Tibial nerve (tissue), 4 donors: ENCODE data around the gene ACBD5. TPM values are rescaled to one million over a fixed set of nuclear protein-coding genes. Genes with fewer than 3 reads are reported as not detected.
"Not testable (repeated sequence)": the region's sequence is repeated elsewhere in the genome, so short reads cannot be mapped to it uniquely, and the experiment has no call there.

Experiments
- DNase-seq, 2 donors: peaks; one replicate each; pipeline ENCODE4 v3.0.0-alpha.2; 2019; ENCODE audit warnings: low spot score in 2 of 2
- H3K27ac ChIP-seq, 4 donors: fragments of 200-600 bp; sonication (generic) in 3 of 4; one replicate each; pipeline ENCODE4 v1.5.1; 2017 to 2019; ENCODE audit warnings: mild to moderate bottlenecking in 1 of 4
- H3K27me3 ChIP-seq, 2 donors: fragments of 200-600 bp; sonication (generic) in 1 of 2; one replicate each; pipeline versions ENCODE4 v1.5.1 to v1.6.0; 2017 to 2019
- H3K36me3 ChIP-seq, 3 donors: fragments of 200-600 bp; sonication (generic); one replicate each; pipeline ENCODE4 v1.5.1; 2018 to 2019
- H3K4me1 ChIP-seq, 4 donors: fragments of 200-600 bp; sonication (generic) in 3 of 4; one replicate each; pipeline ENCODE4 v1.5.1; 2017 to 2019
- H3K4me3 ChIP-seq, 4 donors: fragments of 200-600 bp; sonication (generic) in 3 of 4; one replicate each; pipeline ENCODE4 v1.5.1; 2017 to 2019; ENCODE audit warnings: mild to moderate bottlenecking in 1 of 4, moderate library complexity in 1 of 4
- H3K9me3 ChIP-seq, 4 donors: fragments of 200-600 bp; sonication (generic) in 3 of 4; one replicate each; pipeline ENCODE4 v1.5.1; 2017 to 2019
- CTCF ChIP-seq, 5 experiments: fragments of 200-600 bp in 3 of 5; fragments of 450-650 bp in 2 of 5; sonication (generic) in 3 of 5; IDR thresholded peaks; one replicate each; pipeline ENCODE4 v1.5.1; 2016 to 2019; ENCODE audit warnings: antibody characterized with exemption in 5 of 5, mild to moderate bottlenecking in 3 of 5, moderate library complexity in 2 of 5
- EP300 ChIP-seq, 2 donors: sonication (generic); formaldehyde crosslinking; IDR thresholded peaks; one replicate each; pipeline ENCODE4 v1.6.1; 2017; ENCODE audit warnings: antibody characterized with exemption in 2 of 2, mild to moderate bottlenecking in 1 of 2
- POLR2A ChIP-seq, 2 donors: fragments of 450-650 bp; IDR thresholded peaks; one replicate each; pipeline ENCODE4 v1.6.1; 2017; ENCODE audit warnings: antibody characterized with exemption in 2 of 2, mild to moderate bottlenecking in 2 of 2, moderate library complexity in 2 of 2
- WGBS, 2 donors: methylation state at CpG; one replicate each; pipeline ENCODE4 v1.1.5; 2018; 5-methylcytosine and 5-hydroxymethylcytosine counted together
- total RNA-seq, 4 donors: library from RNA; depleted of rRNA; stranded (reverse); fragments of >200 nt; gene quantifications; one replicate each; pipeline ENCODE4 v1.1.0, GENCODE V29; 2016

Gene ACBD5
- total RNA-seq, 4 donors from 2014 or later = 15.3 to 31.2 (median 20.4) TPM

GRCh38 chr10:27192284-27192683 is 48.3 kb downstream of the ACBD5 start:
- Histone ChIP-seq H3K36me3 (peaks cover 0 to 36% (median 0%) of the 10 kb centered on the region in 3 donors), H3K4me3 (no peak overlapping the region), H3K27ac (peak overlapping the region in 1 of 4 donors; percentile 11), H3K27me3 (no peaks in the 10 kb centered on the region), H3K4me1 (no peaks in the 10 kb centered on the region), H3K9me3 (no peaks in the 10 kb centered on the region)
- no peak for DNase-seq
- TF ChIP-seq EP300 (IDR thresholded peaks at IDR 0.05) (no peak), CTCF (IDR thresholded peaks at IDR 0.05) (no peak), POLR2A (IDR thresholded peaks at IDR 0.05) (no peak)
- 47% methylated on average over 3 of the region's 3 CpGs for WGBS, 2 donors

DNA sequence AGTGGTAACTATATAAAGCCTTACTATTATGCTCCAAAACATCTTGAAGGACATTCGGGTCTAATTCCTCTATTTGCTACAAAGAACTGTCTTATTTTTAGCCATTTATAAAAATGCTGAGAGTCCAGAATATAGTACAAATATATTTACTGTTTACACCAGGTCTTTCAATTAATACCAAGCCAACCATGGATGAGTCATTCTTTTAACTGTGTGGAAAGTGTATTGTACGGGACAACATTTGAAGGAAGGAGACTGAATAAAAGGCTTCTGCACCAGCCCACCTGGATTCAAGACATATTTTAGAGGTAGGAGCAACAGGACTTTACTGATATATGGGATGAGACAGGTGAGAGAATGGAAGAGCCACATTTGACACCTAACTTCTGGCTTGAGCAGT is 50.1 kb downstream of the ACBD5 start:
- no peak for DNase-seq
- peaks cover 0 to 39% (median 0%) of the 10 kb centered on the region in 3 donors for H3K36me3 ChIP-seq
- H3K27me3 ChIP-seq = no peaks in the 10 kb centered on the region
- 79 to 80% methylated on average over 2 of the region's 2 CpGs for WGBS, 2 donors
- H3K4me3 ChIP-seq = no peak overlapping the region
- TF ChIP-seq EP300 (IDR thresholded peaks at IDR 0.05) (no peak), POLR2A (IDR thresholded peaks at IDR 0.05) (no peak)
- H3K27ac ChIP-seq = no peak overlapping the region
- H3K4me1 ChIP-seq = no peaks in the 10 kb centered on the region
- no peaks in the 10 kb centered on the region for H3K9me3 ChIP-seq

- 89 to 96% methylated on average over 4 of the region's 4 CpGs for WGBS, 2 donors
- no peak for TF ChIP-seq CTCF (IDR thresholded peaks at IDR 0.05)
- no peak for TF ChIP-seq POLR2A (IDR thresholded peaks at IDR 0.05)
- TF ChIP-seq EP300 (IDR thresholded peaks at IDR 0.05) = no peak
- Histone ChIP-seq H3K27ac (no peak overlapping the region), H3K36me3 (peaks cover 0 to 44% (median 0%) of the 10 kb centered on the region in 3 donors), H3K9me3 (no peaks in the 10 kb centered on the region), H3K27me3 (no peaks in the 10 kb centered on the region), H3K4me1 (no peaks in the 10 kb centered on the region), H3K4me3 (no peak overlapping the region)
- no peak for DNase-seq
These were observed 51.7 kb downstream of the ACBD5 start for GRCh38 chr10:27188897-27189296.

GRCh38 chr10:27188259-27188658 is 52.3 kb downstream of the ACBD5 start:
- no peak overlapping the region for H3K27ac ChIP-seq
- no peak overlapping the region for H3K4me3 ChIP-seq
- no peaks in the 10 kb centered on the region for H3K9me3 ChIP-seq
- no peaks in the 10 kb centered on the region for H3K4me1 ChIP-seq
- WGBS, 2 donors = 90 to 94% methylated on average over 1 of the region's 1 CpG
- TF ChIP-seq POLR2A (IDR thresholded peaks at IDR 0.05) = no peak
- TF ChIP-seq EP300 (IDR thresholded peaks at IDR 0.05) = no peak
- H3K27me3 ChIP-seq = no peaks in the 10 kb centered on the region
- no peak for DNase-seq
- peaks cover 0 to 49% (median 0%) of the 10 kb centered on the region in 3 donors for H3K36me3 ChIP-seq

- no peak overlapping the region for H3K4me3 ChIP-seq
- 87 to 93% methylated on average over 4 of the region's 4 CpGs for WGBS, 2 donors
- no peak overlapping the region for H3K27ac ChIP-seq
- H3K4me1 ChIP-seq = no peaks in the 10 kb centered on the region
- no peak for DNase-seq
- peaks cover 0 to 85% (median 24%) of the 10 kb centered on the region in 3 donors for H3K36me3 ChIP-seq
- TF ChIP-seq EP300 (IDR thresholded peaks at IDR 0.05) = no peak
- H3K27me3 ChIP-seq = no peaks in the 10 kb centered on the region
- H3K9me3 ChIP-seq = no peaks in the 10 kb centered on the region
These were observed 70.7 kb downstream of the ACBD5 start for GRCh38 chr10:27169849-27170248.

GRCh38 chr10:27158421-27158820 is 82.2 kb downstream of the ACBD5 start:
- Histone ChIP-seq H3K27ac (no peak overlapping the region), H3K27me3 (no peaks in the 10 kb centered on the region), H3K9me3 (no peaks in the 10 kb centered on the region), H3K4me1 (peaks cover 0 to 24% (median 6%) of the 10 kb centered on the region in 4 donors), H3K4me3 (no peak overlapping the region), H3K36me3 (peaks cover 0 to 49% (median 0%) of the 10 kb centered on the region in 3 donors)
- DNase-seq = no peak
- TF ChIP-seq EP300 (IDR thresholded peaks at IDR 0.05) = no peak
- TF ChIP-seq POLR2A (IDR thresholded peaks at IDR 0.05) = no peak
- no peak for TF ChIP-seq CTCF (IDR thresholded peaks at IDR 0.05)

DNA sequence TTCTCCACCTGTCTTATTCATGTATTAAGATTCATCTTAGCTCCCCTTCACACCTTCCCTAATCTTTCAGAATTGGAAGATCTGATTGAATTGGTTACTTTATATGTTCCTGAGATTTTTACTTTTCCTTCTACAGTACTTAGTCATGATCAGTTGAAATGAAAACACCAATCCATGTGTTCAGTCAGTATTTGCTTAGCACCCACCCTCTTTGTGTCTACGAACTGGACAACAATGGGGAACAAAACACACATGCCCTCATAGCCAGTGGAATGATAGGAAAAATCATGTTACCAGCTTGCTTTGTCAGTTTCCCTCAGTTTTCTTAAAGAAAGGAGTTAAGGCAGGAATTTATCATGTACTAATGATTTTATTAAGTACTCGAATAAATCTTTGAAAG is 83.4 kb downstream of the ACBD5 start:
- no peaks in the 10 kb centered on the region for H3K27me3 ChIP-seq
- H3K9me3 ChIP-seq = no peaks in the 10 kb centered on the region
- no peak overlapping the region for H3K4me3 ChIP-seq
- TF ChIP-seq CTCF (IDR thresholded peaks at IDR 0.05) (no peak), EP300 (IDR thresholded peaks at IDR 0.05) (no peak), POLR2A (IDR thresholded peaks at IDR 0.05) (no peak)
- DNase-seq = no peak
- H3K27ac ChIP-seq = no peak overlapping the region
- H3K4me1 ChIP-seq = peaks cover 4 to 36% (median 19%) of the 10 kb centered on the region in 4 donors
- H3K36me3 ChIP-seq = peaks cover 0 to 36% (median 0%) of the 10 kb centered on the region in 3 donors
- 64 to 66% methylated on average over 2 of the region's 2 CpGs for WGBS, 2 donors

DNA sequence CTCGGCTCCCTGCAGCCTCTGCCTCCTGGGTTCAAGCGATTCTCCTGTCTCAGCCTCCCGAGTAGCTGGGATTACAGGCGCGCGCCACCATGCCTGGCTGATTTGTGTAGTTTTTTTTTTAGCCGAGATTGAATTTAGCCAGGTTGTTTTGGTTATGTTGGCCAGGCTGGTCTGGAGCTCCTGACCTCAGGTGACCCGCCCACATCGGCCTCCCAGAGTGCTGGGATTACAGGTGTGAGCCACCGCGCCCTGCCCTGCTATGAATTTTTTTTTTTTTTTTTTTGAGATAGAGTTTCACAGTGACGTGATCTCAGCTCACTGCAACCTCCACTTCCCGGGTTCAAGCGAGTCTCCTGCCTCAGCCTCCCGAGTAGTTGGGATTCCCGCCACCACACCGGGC is 84.0 kb downstream of the ACBD5 start:
- H3K27ac ChIP-seq = peak overlapping the region in 3 of 4 donors; percentile 96 to 100 (median 98)
- not testable (repeated sequence) for DNase-seq

More for the DNA sequence above, 84.0 kb downstream of the ACBD5 start:
- WGBS, 2 donors = 86 to 88% methylated on average over 17 of the region's 17 CpGs
- not testable (repeated sequence) for H3K27me3 ChIP-seq, H3K9me3 ChIP-seq
- Histone ChIP-seq H3K4me1 (peaks cover 4 to 42% (median 20%) of the 10 kb centered on the region in 4 donors), H3K36me3 (peaks cover 0 to 30% (median 0%) of the 10 kb centered on the region in 3 donors), H3K4me3 (peak overlapping the region; percentile 80 to 92 (median 85))
